ENCODE data around the gene PCNX2.

- TF ChIP-seq YY1 (IDR thresholded peaks at IDR 0.05; ENCODE audit: extremely low read depth, insufficient replicate concordance, low read depth, low read length) (no peak), CTCF (IDR thresholded peaks at IDR 0.05 in 2 of 3, conservative IDR thresholded peaks at IDR 0.05 in 1 of 3; ENCODE audit: borderline replicate concordance in 1 of 3, insufficient read depth in 1 of 3, low read depth in 2 of 3, low read length in 2 of 3) (no peak), ZBTB33 (IDR thresholded peaks at IDR 0.05; ENCODE audit: extremely low read depth, insufficient replicate concordance, low read length) (no peak), EZH2phosphoT487 (IDR thresholded peaks at IDR 0.05; ENCODE audit: borderline replicate concordance) (no peak), POLR2A (IDR thresholded peaks at IDR 0.05; ENCODE audit: borderline replicate concordance, extremely low read depth, insufficient read depth, insufficient read length) (no peak), EZH2 (IDR thresholded peaks at IDR 0.05) (no peak)
These were observed 17.6 kb downstream of the PCNX2 start for GRCh38 chr1:233277637-233278606.

All from HCT116 (cell line).